ENCODE data around the gene ZNF425.

ZNF425 gene, protein sequence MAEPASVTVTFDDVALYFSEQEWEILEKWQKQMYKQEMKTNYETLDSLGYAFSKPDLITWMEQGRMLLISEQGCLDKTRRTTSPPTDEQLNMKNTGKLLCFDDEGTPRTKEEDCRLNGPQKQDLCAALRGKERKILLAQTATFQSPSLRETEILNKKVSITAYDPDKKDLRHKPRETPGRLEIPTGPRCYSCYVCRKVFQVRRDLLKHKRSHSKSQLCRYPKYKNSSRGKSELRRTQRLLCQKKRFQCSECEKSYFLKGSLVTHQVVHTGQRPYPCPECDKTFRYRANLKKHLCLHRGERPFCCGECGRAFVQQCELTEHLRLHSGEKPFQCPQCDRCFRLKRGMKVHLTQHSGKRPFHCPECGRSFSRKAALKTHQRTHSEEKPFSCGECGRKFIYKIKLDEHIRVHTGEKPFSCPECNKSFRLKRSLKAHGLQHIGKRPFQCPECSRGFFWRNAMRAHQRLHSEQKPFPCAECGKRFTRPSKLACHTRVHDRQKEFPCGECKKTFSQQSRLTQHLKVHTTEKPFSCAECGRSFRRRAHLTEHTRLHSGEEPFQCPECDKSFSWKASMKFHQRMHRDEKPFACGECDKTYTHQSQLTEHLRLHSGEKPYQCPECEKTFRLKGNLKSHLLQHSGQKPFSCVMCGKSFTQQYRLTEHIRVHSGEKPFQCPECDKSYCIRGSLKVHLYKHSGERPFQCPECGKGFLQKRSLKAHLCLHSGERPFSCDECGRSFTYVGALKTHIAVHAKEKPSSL

DNA sequence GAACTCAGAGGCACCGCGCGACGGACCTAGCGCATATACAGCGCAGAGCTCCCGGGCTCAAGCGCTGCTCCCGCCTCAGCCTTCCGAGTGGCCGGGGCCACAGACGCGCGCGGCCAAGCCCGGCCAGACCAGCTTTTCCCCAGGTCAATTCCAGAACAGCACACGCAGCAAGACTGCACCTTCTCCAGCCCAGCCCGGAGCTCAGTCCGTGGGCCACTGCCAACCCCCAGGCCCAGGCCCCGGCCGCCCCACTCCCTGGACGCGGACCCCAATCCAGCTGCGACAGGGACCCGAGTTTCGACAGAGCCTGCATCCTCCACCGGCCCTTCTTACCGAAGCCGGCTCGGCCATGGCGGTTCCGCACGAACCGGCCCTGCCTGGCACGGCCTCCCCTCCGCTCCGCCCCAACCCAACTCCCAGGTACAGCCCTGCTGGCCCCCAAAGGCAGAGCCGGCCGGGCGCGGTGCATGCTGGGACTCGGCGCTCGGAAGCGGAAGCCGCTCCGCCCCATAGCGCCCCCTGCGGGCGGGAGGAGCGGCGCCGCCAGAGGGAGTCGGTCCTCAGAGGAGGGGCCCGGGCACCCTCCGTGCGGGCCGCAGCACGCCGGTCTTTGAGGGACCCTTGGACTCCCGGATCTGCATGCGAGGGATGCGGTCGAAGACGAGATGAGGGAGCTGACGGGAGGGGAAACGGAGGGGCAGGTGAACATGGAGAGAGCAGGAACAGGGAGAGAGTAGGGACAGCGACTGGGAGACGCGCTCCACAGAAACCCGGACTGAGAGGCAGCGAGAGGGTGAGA, at the start of gene ZNF425:
ZNF425 (minus strand) TSS at position 462 of the 799 bp plus-strand sequence; CDS start at position 351, 111 bp downstream.
- peak; percentile 98 for TF ChIP-seq POLR2AphosphoS5 (IDR thresholded peaks at IDR 0.05; ENCODE audit: borderline replicate concordance, low read depth, low read length)
- TF ChIP-seq EZH2 (IDR thresholded peaks at IDR 0.05) = no peak
- Histone ChIP-seq H3K4me3 (peak within 1 kb of the TSS; percentile 88), H3K9me3 (ENCODE audit: low read depth, low read length) (0 out of 2 replicates have a peak, but pooled peaks cover 2% of the 10 kb centered on the region), H3K36me3 (ENCODE audit: insufficient read depth, low read length) (peaks cover 11% of the 10 kb centered on the region), H3K9ac (ENCODE audit: insufficient read length) (peak within 1 kb of the TSS; percentile 95), H3K27ac (peak within 1 kb of the TSS; percentile 90)
- no peak for DNase-seq (ENCODE audit: low read depth, low spot score)

DNA sequence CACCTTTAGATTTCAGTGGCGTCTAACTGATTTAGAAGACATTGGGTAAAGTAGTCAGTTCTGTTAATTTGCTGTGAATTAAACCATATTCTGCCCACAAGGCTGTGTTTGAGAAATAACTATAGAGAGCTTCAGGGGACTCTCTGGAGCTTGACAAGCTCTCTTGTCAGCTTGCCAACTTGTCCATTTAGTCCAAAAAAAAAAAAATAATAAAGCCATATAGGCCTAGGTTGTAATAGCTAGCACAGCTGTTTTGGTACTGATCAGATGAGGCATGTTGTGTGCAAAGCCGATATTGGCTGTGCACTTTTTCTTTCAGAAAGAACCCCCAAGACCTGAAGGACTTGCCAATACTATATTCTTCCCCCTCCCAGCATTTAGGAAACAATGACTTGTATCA, 49.0 kb upstream of the ZNF425 start:
- no peak overlapping the region for H3K27ac ChIP-seq
- no peak for DNase-seq (ENCODE audit: low read depth, low spot score)
- peaks cover 71% of the 10 kb centered on the region for H3K36me3 ChIP-seq (ENCODE audit: insufficient read depth, low read length)
- no peaks in the 10 kb centered on the region for H3K9me3 ChIP-seq (ENCODE audit: low read depth, low read length)
- no peak for TF ChIP-seq FOXP2 (optimal IDR thresholded peaks at IDR 0.05; ENCODE audit: control extremely low read depth, extremely low read length, insufficient read depth)
- no peak for TF ChIP-seq POLR2AphosphoS5 (IDR thresholded peaks at IDR 0.05; ENCODE audit: borderline replicate concordance, low read depth, low read length)
- no peak overlapping the region for H3K9ac ChIP-seq (ENCODE audit: insufficient read length)
- no peak overlapping the region for H3K4me3 ChIP-seq

DNA sequence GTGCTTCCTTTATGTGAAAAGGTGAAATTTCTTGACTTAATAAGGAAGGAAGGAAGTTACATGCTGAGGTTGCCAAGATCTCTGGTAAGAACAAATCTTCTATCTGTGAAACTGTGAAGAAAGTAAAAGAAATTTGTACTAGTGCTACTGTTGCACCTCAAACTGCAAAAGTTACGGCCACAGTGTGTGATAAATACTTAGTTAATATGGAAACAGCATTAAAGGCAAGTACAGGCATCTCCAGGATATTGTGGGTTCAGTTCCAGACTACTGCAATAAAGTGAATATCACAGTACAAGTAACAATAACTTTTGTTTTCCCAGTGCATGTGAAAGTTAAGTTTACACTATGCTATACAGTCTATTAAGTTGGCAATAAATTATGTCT, 46.4 kb upstream of the ZNF425 start:
- Histone ChIP-seq H3K9ac (ENCODE audit: insufficient read length) (no peak overlapping the region), H3K27ac (no peak overlapping the region), H3K36me3 (ENCODE audit: insufficient read depth, low read length) (peaks cover 66% of the 10 kb centered on the region), H3K4me3 (no peak overlapping the region), H3K9me3 (ENCODE audit: low read depth, low read length) (no peaks in the 10 kb centered on the region)
- no peak for DNase-seq (ENCODE audit: low read depth, low spot score)
- TF ChIP-seq POLR2AphosphoS5 (IDR thresholded peaks at IDR 0.05; ENCODE audit: borderline replicate concordance, low read depth, low read length) = no peak

DNA sequence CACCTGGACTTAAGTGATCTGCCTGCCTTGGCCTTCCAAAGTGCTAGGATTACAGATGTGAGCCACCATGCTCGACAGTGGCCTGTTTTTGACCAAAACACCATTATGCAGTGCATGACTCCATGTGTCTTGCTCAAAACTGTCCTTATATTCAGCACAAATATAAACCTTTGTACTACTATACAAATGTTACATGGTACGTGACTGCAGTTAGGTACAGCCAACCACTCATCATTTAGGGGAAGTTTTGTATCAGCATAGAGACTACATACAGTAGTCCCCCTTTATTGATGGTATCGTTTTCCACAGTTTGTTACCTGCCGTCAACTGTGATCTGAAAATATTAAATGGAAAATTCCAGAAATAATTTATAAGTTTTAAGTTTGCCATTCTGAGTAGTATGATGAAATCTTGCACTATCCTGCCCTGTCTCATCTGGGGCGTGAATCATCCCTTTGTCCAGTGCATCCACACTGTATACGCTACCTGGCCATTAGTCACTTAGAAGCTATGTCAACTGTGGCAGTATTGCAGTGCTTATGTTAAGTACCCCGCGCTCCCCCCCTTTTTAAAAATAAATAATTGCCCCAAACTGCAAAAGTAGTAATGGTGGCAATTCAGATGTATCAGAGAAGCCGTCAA, 45.9 kb upstream of the ZNF425 start:
- Histone ChIP-seq H3K27ac (no peak overlapping the region), H3K9me3 (ENCODE audit: low read depth, low read length) (no peaks in the 10 kb centered on the region), H3K9ac (ENCODE audit: insufficient read length) (no peak overlapping the region), H3K36me3 (ENCODE audit: insufficient read depth, low read length) (peaks cover 65% of the 10 kb centered on the region), H3K4me3 (no peak overlapping the region)
- TF ChIP-seq EZH2 (IDR thresholded peaks at IDR 0.05) (no peak), FOXP2 (optimal IDR thresholded peaks at IDR 0.05; ENCODE audit: control extremely low read depth, extremely low read length, insufficient read depth) (no peak), POLR2AphosphoS5 (IDR thresholded peaks at IDR 0.05; ENCODE audit: borderline replicate concordance, low read depth, low read length) (no peak)
- DNase-seq (ENCODE audit: low read depth, low spot score) = no peak

DNA sequence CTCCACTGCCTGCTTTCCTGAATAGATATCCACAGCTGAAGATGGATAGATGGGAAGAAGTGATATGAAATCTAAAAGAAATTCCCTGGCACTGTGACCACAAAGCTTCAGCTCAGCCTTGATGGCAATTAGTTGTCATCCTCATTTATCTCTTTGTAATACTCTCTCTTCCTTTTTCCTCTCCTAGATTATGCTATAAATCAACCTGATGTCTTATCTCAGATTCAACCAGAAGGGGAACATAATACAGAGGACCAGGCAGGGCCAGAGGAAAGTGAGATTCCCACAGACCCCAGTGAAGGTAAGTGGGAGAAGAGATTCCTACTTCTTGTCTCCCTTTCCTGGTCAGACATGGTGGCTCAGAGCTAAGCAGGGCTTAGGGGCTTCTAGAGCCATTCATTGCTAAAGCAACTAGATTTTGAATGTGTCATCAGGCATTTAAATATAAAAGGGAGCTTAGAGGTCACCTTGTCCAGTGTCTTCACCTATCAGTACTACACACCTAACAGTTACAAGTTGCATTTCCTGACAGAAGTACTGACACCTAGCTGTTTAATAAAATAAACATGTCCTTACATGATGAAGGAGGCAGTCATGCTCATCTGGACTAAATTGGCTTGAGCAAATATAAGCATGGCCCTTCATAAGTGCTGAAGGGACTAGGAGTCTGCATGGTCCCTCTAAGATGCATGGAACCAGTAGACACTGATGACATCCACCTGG, 40.7 kb upstream of the ZNF425 start:
- no peak overlapping the region for H3K9ac ChIP-seq (ENCODE audit: insufficient read length)
- H3K9me3 ChIP-seq (ENCODE audit: low read depth, low read length) = no peaks in the 10 kb centered on the region
- no peak overlapping the region for H3K4me3 ChIP-seq
- TF ChIP-seq EZH2 (IDR thresholded peaks at IDR 0.05) = no peak
- H3K27ac ChIP-seq = no peak overlapping the region
- no peak for DNase-seq (ENCODE audit: low read depth, low spot score)
- H3K36me3 ChIP-seq (ENCODE audit: insufficient read depth, low read length) = peaks cover 61% of the 10 kb centered on the region

DNA sequence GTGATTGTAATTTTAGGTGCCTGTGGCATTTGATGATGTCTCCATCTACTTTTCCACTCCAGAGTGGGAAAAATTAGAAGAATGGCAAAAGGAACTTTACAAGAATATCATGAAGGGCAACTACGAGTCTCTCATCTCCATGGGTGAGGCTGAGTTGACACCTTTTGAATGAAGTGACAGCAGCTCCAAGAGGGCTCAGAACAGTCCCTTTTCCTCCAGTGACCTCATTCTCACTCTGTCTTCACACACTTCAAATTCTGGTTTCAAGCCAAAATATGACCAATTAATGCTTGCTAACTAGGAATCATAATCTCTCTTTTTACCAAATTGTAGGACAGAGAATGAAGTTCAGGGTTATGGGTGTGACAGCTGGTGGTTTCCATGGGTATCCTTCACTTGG, 40.0 kb upstream of the ZNF425 start:
- TF ChIP-seq EZH2 (IDR thresholded peaks at IDR 0.05) (no peak), POLR2AphosphoS5 (IDR thresholded peaks at IDR 0.05; ENCODE audit: borderline replicate concordance, low read depth, low read length) (no peak)
- peaks cover 65% of the 10 kb centered on the region for H3K36me3 ChIP-seq (ENCODE audit: insufficient read depth, low read length)
- no peak overlapping the region for H3K27ac ChIP-seq
- no peak for DNase-seq (ENCODE audit: low read depth, low spot score)
- no peak overlapping the region for H3K9ac ChIP-seq (ENCODE audit: insufficient read length)
- H3K4me3 ChIP-seq = no peak overlapping the region
- H3K9me3 ChIP-seq (ENCODE audit: low read depth, low read length) = no peaks in the 10 kb centered on the region

DNA sequence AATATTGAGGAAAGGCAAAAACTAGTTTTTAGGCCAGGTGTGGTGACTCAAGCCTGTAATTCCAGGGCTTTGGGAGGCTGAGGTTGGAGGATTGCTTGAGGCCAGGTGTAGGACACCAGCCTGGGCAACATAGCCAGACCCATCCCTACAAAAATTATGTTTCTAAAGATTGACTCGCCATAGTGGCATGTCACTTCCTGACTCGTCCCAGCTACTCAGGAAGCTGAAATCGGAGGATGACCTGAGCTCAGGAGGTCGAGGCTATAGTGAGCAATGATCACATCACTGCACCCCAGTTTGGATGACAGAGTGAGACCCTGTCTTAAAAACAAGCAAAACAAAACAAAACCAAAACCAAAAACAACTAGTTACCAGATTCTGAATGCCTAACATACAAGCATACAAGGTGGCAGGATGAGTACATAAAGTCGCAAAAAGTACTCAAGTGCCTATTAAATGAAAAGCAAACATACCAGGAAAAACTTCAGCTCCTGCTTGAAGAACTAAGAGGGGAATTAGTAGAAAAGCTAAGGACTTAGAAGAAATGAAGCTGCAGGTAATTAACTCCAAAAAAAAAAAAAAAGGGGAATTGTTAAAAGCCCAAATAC, 35.2 kb upstream of the ZNF425 start:
- TF ChIP-seq FOXP2 (optimal IDR thresholded peaks at IDR 0.05; ENCODE audit: control extremely low read depth, extremely low read length, insufficient read depth) = no peak
- TF ChIP-seq EZH2 (IDR thresholded peaks at IDR 0.05) = no peak
- no peak for TF ChIP-seq POLR2AphosphoS5 (IDR thresholded peaks at IDR 0.05; ENCODE audit: borderline replicate concordance, low read depth, low read length)
- Histone ChIP-seq H3K9ac (ENCODE audit: insufficient read length) (no peak overlapping the region), H3K36me3 (ENCODE audit: insufficient read depth, low read length) (peaks cover 52% of the 10 kb centered on the region), H3K4me3 (no peak overlapping the region), H3K27ac (no peak overlapping the region), H3K9me3 (ENCODE audit: low read depth, low read length) (no peaks in the 10 kb centered on the region)
- no peak for DNase-seq (ENCODE audit: low read depth, low spot score)
